HG02884 (cell line): ENCODE results near the gene BRSK2.

Experiments used
- ATAC-seq: cut with Tn5 transposase; IDR thresholded peaks from one replicate; pipeline ENCODE4 v1.9.1; 2021; ENCODE audit warnings: mild to moderate bottlenecking, moderate library complexity; ENCODE audit not compliant: unreplicated experiment

BRSK2 gene

GRCh38 chr11:1450344-1450875 lies 60.7 kb downstream of the BRSK2 start:
- no peak for ATAC-seq

DNA sequence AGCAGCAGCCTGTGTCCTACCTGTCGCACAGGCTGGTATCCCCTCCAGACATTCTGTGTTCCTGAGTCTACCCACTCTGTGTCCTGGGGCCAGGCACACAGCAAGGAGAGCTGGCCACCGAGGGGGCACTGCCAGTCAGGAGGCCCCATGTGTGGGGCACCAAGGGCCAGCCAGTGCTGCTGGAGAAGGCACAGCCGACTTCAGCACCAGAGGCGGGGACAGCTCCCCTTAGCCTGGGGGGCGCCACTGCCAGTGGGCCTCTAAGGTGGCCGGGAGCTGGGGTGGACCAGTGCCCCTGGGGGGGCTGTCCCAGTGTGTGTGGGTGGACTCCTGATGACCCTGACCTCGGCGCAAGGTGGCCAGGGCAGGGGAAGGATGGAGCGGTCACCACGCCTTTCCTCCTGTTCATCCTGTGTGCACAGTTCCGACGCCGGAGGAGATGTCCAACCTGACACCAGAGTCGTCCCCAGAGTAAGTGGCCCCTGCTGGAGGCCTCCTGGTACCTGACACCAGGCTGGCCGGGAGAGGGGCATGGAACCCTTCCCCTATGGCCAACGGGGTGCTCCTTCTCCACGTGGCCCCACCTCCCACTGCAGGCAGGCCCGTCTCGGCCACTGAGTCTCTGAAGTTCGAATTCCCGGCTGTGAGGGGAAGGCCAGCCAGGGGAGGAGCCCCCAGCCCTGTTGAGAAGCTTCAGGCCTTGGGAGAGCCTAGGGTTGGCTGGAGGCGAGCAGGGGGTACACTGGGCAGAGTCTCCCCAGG lies 61.4 kb downstream of the BRSK2 start:
- no peak for ATAC-seq

DNA sequence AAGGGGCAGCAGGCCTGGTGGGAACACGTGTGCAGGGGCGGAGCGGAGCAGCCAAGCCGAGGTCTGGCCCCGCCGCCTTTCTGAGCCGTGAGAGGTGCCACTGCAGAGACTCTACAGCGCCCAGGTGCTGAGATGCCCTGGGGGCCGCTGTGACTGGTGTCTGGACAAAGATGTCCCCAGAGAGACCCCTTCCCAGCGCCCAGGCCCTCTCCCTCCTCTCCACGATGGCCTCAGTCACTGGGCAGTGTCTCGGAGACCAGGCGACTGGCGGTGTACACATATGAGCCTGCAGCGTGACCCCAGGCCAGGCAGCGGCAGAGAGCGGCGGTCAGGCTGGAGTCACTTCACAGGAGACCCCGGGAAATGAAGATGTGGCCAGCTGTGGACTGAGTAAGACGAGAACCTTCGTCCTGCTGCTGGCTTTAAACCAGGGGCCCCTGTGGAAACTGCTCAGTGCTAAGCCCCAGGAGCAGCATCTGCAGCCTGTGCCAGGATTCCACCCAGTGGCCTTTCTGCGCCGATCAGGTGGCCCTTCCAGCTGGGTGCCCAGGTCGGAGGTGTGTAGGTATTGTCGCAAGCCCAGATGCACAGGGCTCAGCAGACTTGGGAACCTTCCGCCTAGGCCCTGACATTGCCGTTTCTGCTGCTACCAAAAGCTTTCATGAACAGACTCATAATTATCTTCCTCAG lies 62.2 kb downstream of the BRSK2 start:
- ATAC-seq, result no peak

DNA sequence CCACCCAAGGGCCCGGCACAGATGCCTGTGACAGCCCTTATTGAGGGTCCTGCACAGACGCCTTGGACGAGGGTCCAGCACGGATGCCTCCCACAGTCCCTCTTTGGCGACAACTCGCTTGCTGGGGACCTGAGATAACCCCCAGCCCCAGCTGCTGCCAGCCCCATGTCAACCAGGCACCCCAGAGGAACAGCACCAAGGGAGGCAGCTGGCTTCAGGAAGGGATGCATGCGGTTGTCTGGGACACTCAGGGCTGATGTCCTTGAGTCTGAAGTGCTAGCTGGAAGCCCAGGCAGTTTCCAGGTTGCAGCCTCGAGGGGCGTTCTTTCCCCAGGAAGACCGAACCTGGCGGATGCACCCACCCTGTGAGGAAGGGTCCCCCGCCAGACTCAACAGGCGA lies 63.0 kb downstream of the BRSK2 start:
- no peak for ATAC-seq

GRCh38 chr11:1453611-1454034 lies 63.9 kb downstream of the BRSK2 start:
- no peak for ATAC-seq

GRCh38 chr11:1454576-1454975 lies 64.8 kb downstream of the BRSK2 start:
- no peak for ATAC-seq

- no peak for ATAC-seq
Observed at GRCh38 chr11:1455032-1455762, 65.5 kb downstream of the BRSK2 start.

DNA sequence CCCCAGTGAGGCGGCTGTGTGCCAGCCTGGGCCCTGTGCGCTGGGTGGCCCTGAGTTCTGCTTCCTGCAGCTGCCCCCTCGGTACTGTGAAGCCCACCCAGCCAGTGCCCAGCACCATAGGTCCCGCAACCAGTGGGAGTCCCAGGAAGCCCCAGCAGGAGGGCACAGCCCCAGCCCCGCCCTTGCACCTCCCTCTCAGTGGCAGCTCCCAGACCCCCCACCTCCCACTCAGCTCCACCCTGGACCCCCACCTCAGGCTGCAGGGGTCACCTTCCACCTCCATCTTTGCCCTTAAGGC lies 66.0 kb downstream of the BRSK2 start:
- no peak for ATAC-seq

GRCh38 chr11:1456176-1456575 lies 66.4 kb downstream of the BRSK2 start:
- ATAC-seq, result no peak

DNA sequence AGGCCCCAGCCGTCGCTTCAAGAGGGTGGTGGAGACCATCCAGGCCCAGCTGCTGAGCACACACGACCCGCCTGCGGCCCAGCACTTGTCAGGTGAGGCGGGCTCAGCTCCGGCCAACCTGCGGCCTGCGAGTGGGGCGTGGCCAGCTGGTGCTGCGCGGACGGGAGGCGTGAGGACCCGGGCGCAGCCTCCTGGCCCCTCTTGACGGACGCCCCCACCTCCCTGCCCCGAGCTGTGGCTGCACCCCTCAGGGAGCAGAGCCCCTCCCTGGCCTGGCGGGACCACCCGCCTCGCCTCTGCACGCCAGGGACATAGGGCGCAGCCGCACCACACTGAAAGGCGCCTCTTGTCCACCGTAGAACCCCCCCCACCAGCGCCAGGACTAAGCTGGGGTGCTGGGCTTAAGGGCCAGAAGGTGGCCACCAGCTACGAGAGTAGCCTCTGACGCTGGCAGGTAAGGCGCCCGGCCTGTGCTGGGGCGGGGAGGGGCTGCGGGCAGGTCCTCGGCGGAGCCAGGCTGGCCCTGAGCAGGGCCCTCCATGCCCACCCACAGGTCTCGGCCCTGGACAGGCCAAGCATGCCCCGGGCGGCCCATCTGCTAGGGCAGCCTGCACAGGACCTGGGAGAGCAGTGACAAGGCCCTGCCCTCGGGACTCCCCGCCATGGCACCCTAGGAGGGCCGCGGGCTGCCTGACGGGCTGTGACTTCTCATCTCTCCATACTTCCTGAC lies 67.0 kb downstream of the BRSK2 start:
- no peak for ATAC-seq

GRCh38 chr11:1457326-1457680 lies 67.6 kb downstream of the BRSK2 start:
- ATAC-seq, result no peak

DNA sequence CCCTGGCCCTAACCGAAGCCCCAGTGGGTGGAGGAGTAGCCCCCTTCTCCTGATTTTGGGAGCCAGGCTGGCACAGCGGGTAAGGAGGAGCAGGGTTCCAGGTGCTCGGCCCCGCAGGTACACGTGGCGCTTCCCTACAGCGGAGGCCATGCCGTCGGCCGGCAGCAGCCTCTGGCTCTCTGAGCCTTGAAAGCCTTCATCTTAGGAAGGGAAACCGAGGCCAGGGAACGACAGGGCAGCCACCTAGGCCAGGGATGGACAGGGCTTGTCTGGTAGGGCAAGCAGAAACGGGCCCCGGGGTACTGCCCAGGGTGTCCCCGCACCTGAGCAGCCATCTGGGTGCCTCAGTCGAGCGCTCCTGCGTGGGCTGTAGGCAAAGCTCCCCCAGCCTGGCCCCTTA lies 68.1 kb downstream of the BRSK2 start:
- ATAC-seq, result no peak

- ATAC-seq, result no peak
Observed at GRCh38 chr11:1458340-1459218, 68.8 kb downstream of the BRSK2 start.

GRCh38 chr11:1459219-1459575 lies 69.5 kb downstream of the BRSK2 start:
- no peak for ATAC-seq

DNA sequence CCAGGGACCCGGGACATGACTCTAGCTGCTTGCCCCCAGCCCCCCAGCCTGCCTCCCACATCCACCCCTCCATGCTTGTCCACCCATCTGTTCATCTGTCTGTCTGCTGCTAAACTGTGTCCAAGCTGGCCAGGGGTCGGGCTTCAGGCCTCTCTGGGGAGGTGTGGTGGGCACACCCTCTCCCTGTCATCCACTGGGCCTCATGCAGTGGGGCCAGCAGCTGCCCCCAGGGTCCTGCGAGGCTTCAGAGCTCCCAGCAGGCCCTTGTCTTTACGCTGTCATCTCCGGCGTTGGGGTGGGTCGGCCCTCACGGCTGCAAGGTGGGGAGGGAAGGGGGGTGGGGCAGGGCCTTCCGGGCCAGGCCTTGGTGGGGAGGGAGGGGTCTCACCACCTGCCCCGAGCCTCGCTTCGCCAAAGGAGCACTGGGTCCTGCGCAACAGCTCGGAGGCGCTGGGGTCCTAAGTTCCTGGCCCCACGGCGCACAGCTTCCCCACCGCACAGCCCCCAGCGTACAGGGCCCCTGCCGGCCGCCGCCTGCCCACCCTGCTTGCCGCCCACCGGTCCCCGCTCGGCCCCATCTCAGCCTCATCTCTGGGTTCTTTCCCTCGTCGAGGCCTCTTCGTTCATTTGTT lies 70.1 kb downstream of the BRSK2 start:
- ATAC-seq, result no peak

GRCh38 chr11:1460396-1460985 lies 70.8 kb downstream of the BRSK2 start:
- no peak for ATAC-seq

DNA sequence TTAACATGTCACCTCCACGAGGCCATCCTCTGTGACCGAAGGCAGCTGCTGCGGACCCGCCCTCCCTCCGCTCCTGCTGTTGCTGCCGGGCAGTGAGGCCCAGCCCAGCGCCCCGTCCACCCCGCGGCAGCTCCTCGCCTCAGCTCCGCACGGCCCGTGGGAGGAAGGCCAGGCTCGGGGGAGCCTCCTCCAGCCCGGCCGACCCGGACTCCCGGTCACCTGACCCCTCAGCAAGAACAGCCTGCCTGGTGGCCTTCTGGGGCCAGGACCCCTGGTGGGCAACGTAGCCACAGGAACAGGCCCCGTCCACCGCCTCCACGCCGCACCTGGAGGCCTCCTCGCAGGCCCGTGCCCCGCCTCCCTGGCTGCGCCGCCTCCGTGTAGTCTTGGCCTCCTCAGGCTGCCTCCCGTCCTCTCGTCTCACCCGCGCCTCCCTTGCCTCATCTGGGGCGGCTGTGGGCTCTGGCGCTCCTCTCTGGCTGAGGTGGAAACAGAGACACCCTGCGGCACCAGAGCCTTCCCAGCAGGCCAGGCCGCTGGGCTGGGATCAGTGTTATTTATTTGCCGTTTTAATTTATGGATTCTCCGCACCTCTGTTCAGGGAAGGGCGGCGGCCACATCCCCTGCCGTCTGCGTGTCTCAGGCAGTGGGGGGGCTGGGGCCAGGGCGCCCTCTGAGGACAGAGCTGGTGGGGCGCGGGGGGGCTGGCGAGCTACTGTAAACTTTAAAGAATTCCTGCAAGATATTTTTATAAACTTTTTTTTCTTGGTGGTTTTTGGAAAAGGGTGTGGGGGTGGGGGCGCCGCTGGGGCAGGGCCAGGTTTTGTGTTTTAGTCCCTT lies 71.5 kb downstream of the BRSK2 start:
- no peak for ATAC-seq

DNA sequence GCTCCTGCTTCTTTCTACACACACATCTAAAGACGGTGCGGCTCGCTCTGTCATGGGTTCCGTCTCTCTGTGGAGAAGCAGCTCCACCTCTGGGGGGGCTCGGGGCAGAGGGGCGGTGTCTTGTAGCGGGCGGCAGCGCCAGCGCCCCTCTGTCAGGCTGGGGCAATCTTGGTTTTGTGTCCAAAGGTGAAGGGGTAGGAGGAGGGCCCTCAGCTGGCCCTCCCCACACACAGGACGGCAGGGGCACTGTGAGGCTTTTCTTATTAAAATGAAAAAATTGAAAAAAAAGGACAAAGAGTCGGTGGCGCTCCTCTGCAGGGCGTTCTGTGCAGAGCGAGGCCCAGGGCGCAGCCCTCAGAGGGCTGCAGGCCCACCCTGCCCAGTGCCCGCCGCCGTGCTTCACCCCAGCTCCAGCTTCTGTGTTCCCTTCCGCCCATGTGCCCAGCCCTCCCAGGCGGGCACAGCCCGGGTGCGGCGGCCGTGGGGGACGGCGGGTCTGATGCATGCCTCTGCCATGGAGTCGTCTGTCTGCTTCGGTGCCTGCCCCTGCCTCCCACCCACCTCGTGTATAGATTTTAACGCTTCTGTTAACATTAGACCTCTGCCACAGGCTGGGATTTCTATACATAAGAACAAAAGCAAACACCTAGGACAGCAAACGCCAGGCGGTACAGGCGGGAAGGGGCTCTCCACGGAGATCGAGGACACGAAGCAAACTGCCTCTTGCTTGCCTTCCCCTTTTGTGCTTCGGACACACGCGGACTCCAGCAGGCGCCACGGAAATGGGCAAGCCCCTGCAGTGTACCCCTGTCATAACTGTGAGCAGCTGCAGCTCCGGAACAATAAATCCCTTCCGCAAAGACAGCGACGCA lies 72.3 kb downstream of the BRSK2 start:
- ATAC-seq, result no peak
